Natural killer cell (primary cell): ENCODE results near the gene JADE1. TPM values are rescaled to one million over a fixed set of nuclear protein-coding genes. Genes with fewer than 3 reads are reported as not detected.
A peak's percentile ranks its signal among the peaks of the same experiment; 100 is the strongest.

Source experiments
- ATAC-seq, 3 donors: fragments of 150-1000 bp in 2 of 3; fragments of 200-7000 bp in 1 of 3; cut with Tn5 transposase; 1 replicate in 1 of 3; 2 replicates in 2 of 3; pipeline ENCODE4 v1.10.0; 2021; ENCODE audit warnings: mild to moderate bottlenecking in 2 of 3, moderate library complexity in 2 of 3
- DNase-seq, 2 donors: peaks; one replicate each; pipeline versions ENCODE4 v3.0.0 to v3.0.0-alpha.2; 2013 to 2021; ENCODE audit warnings: mixed read lengths in 1 of 2
- H3K27ac ChIP-seq: one replicate; pipeline ENCODE4 v1.5.1; 2013; ENCODE audit warnings: mild to moderate bottlenecking, low read length
- H3K27me3 ChIP-seq: one replicate; pipeline ENCODE4 v1.6.1; 2013; ENCODE audit warnings: low read length; ENCODE audit not compliant: control insufficient read depth, insufficient read depth
- H3K36me3 ChIP-seq: one replicate; pipeline ENCODE4 v1.6.1; 2013; ENCODE audit warnings: low read length; ENCODE audit not compliant: control insufficient read depth, insufficient read depth
- H3K4me1 ChIP-seq: one replicate; pipeline ENCODE4 v1.6.1; 2013; ENCODE audit warnings: low read length; ENCODE audit not compliant: control insufficient read depth, insufficient read depth
- H3K4me3 ChIP-seq: one replicate; pipeline ENCODE4 v1.5.1; 2013; ENCODE audit warnings: low read length
- H3K9me3 ChIP-seq: one replicate; pipeline ENCODE4 v1.6.1; 2013; ENCODE audit warnings: low read length; ENCODE audit not compliant: control insufficient read depth, insufficient read depth
- H3K27ac Mint-ChIP-seq, 2 donors: one replicate each; pipeline ENCODE4 v1.8.0; 2022; ENCODE audit warnings: mild to moderate bottlenecking in 2 of 2, mixed read lengths in 2 of 2, moderate library complexity in 1 of 2
- H3K27me3 Mint-ChIP-seq, 2 donors: one replicate each; pipeline ENCODE4 v1.8.0; 2022; ENCODE audit warnings: low read depth in 2 of 2, mixed read lengths in 2 of 2
- H3K36me3 Mint-ChIP-seq: one replicate; pipeline ENCODE4 v1.8.0; 2022; ENCODE audit warnings: mixed read lengths
- H3K4me1 Mint-ChIP-seq, 2 donors: one replicate each; pipeline ENCODE4 v1.8.0; 2022; ENCODE audit warnings: mixed read lengths in 2 of 2
- H3K4me3 Mint-ChIP-seq: one replicate; pipeline ENCODE4 v1.8.0; 2022; ENCODE audit warnings: mild to moderate bottlenecking, moderate library complexity, mixed read lengths
- H3K9me3 Mint-ChIP-seq, 2 donors: one replicate each; pipeline ENCODE4 v1.8.0; 2022; ENCODE audit warnings: mixed read lengths in 2 of 2
- WGBS: methylation state at CpG from one replicate; pipeline ENCODE4 v1.1.7; 2013; ENCODE audit warnings: missing lambda C conversion rate; ENCODE audit not compliant: insufficient coverage; 5-methylcytosine and 5-hydroxymethylcytosine counted together
- intact Hi-C: fragments of 100-400 bp; cut with micrococcal nuclease; formaldehyde crosslinking; loops from one replicate; pipeline ENCODE4 v1.14.2; 2022
- total RNA-seq, 4 donors: library from RNA; stranded (reverse); fragments of 120-200 nt in 1 of 4; gene quantifications; one replicate each; pipeline versions ENCODE4 v1.2.3 to v1.2.4, GENCODE V29; 2013 to 2022
- TF ChIP-seq, protein P1 (sequence below): fragments of 200-600 bp; IDR thresholded peaks from one replicate; pipeline ENCODE4 v1.8.0; 2022; ENCODE audit warnings: antibody characterized with exemption

JADE1 gene
- total RNA-seq, 3 donors from 2014 or later (not counting 1 experiment from before 2014, with no cell fraction given): 48.9 to 55.8 (median 52.7) TPM

GRCh38 chr4:128840711-128841318, 31.3 kb downstream of the JADE1 start:
- no peaks in the 10 kb centered on the region for H3K9me3 Mint-ChIP-seq
- Histone ChIP-seq H3K9me3 (no peaks in the 10 kb centered on the region), H3K27me3 (no peaks in the 10 kb centered on the region), H3K4me1 (peaks cover 7% of the 10 kb centered on the region), H3K27ac (no peak overlapping the region), H3K4me3 (no peak overlapping the region), H3K36me3 (peaks cover 29% of the 10 kb centered on the region)
- H3K27me3 Mint-ChIP-seq: no peaks in the 10 kb centered on the region
- peak in 2 of 3 donors; percentile 63 to 68 for ATAC-seq
- intact Hi-C loops: no loop called here
- WGBS: 90% methylated on average over 2 of the region's 2 CpGs
- H3K27ac Mint-ChIP-seq: peak overlapping the region; percentile 59 to 69
- H3K4me3 Mint-ChIP-seq: no peak overlapping the region
- peaks cover 16% of the 10 kb centered on the region for H3K36me3 Mint-ChIP-seq
- TF ChIP-seq, protein P1, sequence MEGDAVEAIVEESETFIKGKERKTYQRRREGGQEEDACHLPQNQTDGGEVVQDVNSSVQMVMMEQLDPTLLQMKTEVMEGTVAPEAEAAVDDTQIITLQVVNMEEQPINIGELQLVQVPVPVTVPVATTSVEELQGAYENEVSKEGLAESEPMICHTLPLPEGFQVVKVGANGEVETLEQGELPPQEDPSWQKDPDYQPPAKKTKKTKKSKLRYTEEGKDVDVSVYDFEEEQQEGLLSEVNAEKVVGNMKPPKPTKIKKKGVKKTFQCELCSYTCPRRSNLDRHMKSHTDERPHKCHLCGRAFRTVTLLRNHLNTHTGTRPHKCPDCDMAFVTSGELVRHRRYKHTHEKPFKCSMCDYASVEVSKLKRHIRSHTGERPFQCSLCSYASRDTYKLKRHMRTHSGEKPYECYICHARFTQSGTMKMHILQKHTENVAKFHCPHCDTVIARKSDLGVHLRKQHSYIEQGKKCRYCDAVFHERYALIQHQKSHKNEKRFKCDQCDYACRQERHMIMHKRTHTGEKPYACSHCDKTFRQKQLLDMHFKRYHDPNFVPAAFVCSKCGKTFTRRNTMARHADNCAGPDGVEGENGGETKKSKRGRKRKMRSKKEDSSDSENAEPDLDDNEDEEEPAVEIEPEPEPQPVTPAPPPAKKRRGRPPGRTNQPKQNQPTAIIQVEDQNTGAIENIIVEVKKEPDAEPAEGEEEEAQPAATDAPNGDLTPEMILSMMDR: no peak
- H3K4me1 Mint-ChIP-seq: peaks cover 73 to 74% of the 10 kb centered on the region in 2 donors
- DNase-seq: no peak

DNA sequence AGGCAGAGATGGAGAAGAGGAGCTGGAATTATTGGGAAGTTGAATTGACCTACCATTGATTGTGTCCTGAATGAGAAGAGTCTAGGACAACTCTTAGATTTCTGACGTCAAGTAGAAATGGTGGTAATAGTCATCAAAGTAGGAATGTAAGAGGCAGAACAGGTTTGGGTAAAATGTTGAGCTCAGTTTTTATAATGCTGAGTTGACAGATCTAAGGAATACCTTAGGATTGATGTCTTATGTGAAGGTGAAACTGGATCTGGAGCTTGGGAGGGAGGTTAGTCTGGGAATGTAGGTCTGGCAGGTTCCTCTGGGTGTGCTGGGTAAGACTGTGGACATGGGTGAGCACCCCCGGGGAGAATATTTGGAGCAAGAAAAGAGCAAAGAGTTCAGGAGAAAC, 31.9 kb downstream of the JADE1 start:
- ATAC-seq: no peak
- H3K36me3 Mint-ChIP-seq: peaks cover 20% of the 10 kb centered on the region
- Histone ChIP-seq H3K4me3 (no peak overlapping the region), H3K27ac (no peak overlapping the region), H3K4me1 (peaks cover 7% of the 10 kb centered on the region), H3K9me3 (no peaks in the 10 kb centered on the region), H3K27me3 (no peaks in the 10 kb centered on the region), H3K36me3 (peaks cover 32% of the 10 kb centered on the region)
- H3K27ac Mint-ChIP-seq: peak overlapping the region; percentile 59 to 69
- no peak overlapping the region for H3K4me3 Mint-ChIP-seq
- 93% methylated on average over 2 of the region's 2 CpGs for WGBS
- H3K9me3 Mint-ChIP-seq: no peaks in the 10 kb centered on the region
- no peak for DNase-seq
- peaks cover 71 to 75% of the 10 kb centered on the region in 2 donors for H3K4me1 Mint-ChIP-seq
- TF ChIP-seq, protein P1: no peak
- H3K27me3 Mint-ChIP-seq: no peaks in the 10 kb centered on the region
- intact Hi-C loops: no loop called here

DNA sequence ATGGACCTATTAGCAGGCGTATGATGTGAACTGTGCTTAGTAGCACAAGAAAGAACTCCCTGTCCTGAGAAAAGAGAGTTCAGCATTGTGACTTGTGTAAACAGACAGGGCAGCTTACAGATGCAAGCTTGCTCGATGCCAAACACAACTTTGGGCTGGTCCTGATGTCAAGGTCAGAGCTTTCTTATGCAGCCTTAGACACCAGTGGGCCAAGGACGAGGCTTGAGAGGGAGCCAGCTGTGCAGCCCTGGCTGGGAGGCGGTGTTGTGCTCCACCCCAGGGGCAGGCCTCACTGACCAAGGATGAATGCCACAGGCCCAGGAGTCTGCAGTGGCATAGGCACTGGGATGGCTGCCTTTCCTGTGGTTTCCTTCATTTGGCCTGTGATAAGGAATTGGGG, 35.4 kb downstream of the JADE1 start:
- intact Hi-C loops: no loop called here
- Histone ChIP-seq H3K36me3 (peaks cover 62% of the 10 kb centered on the region), H3K27ac (no peak overlapping the region), H3K4me1 (peaks cover 7% of the 10 kb centered on the region), H3K4me3 (no peak overlapping the region), H3K27me3 (no peaks in the 10 kb centered on the region), H3K9me3 (no peaks in the 10 kb centered on the region)
- Mint-ChIP-seq H3K9me3 (no peaks in the 10 kb centered on the region), H3K4me1 (peaks cover 56 to 57% of the 10 kb centered on the region in 2 donors), H3K36me3 (peaks cover 50% of the 10 kb centered on the region), H3K4me3 (no peak overlapping the region), H3K27me3 (no peaks in the 10 kb centered on the region), H3K27ac (no peak overlapping the region)
- WGBS: 94% methylated on average over 4 of the region's 4 CpGs
- TF ChIP-seq, protein P1: no peak
- DNase-seq: no peak
- ATAC-seq: no peak

GRCh38 chr4:128846063-128846462, 36.6 kb downstream of the JADE1 start:
- peaks cover 46 to 47% of the 10 kb centered on the region in 2 donors for H3K4me1 Mint-ChIP-seq
- intact Hi-C loops: no loop called here
- Histone ChIP-seq H3K4me3 (no peak overlapping the region), H3K4me1 (no peaks in the 10 kb centered on the region), H3K36me3 (peaks cover 73% of the 10 kb centered on the region), H3K27me3 (no peaks in the 10 kb centered on the region), H3K9me3 (no peaks in the 10 kb centered on the region), H3K27ac (no peak overlapping the region)
- no peak for DNase-seq
- TF ChIP-seq, protein P1: no peak
- H3K27me3 Mint-ChIP-seq: no peaks in the 10 kb centered on the region
- peaks cover 58% of the 10 kb centered on the region for H3K36me3 Mint-ChIP-seq
- no peak overlapping the region for H3K4me3 Mint-ChIP-seq
- H3K27ac Mint-ChIP-seq: peak overlapping the region; percentile 67 to 72
- H3K9me3 Mint-ChIP-seq: no peaks in the 10 kb centered on the region
- ATAC-seq: no peak
- 96% methylated on average over 4 of the region's 4 CpGs for WGBS
